OCI-LY7 (cell line): ENCODE results near the gene MT1A. TPM values are rescaled to one million over a fixed set of nuclear protein-coding genes. Genes with fewer than 3 reads are reported as not detected.

Experiments
- BruUV-seq: library from RNA; stranded (reverse); fragments of 400-500 nt; replicated peaks from 2 replicates; lab custom pipeline; 2021; lab: Mats Ljungman, UMichigan
- CTCF ChIA-PET: fragments of 300-600 bp; sonication (Branson Sonifier 250); formaldehyde crosslinking; loops from one replicate; lab custom pipeline; 2022; ENCODE audit warnings: antibody characterized with exemption; ENCODE audit not compliant: unreplicated experiment; lab: Charles Lee
- POLR2A ChIA-PET: fragments of 300-600 bp; sonication (Branson Sonifier 250); formaldehyde crosslinking; loops from one replicate; lab custom pipeline; 2022; ENCODE audit warnings: antibody characterized with exemption; lab: Charles Lee
- DNase-seq: peaks from one replicate; pipeline ENCODE4 v3.0.0-alpha.2; 2015; ENCODE audit warnings: low spot score
- H2AFZ ChIP-seq: fragments of 200-600 bp; sonication (generic), shearing (Covaris generic); 2 replicates; pipeline ENCODE4 v1.6.1; 2014; ENCODE audit warnings: mild to moderate bottlenecking, antibody characterized with exemption, low read length, moderate library complexity
- H3K27ac ChIP-seq: fragments of 200-600 bp; sonication (generic); 2 replicates; pipeline ENCODE4 v1.5.1; 2014; ENCODE audit warnings: mixed run types, low read depth, mild to moderate bottlenecking, moderate library complexity, low read length, inconsistent platforms; ENCODE audit not compliant: poor library complexity, severe bottlenecking
- H3K36me3 ChIP-seq: fragments of 200-600 bp; sonication (generic); 2 replicates; pipeline ENCODE4 v1.6.1; 2014; ENCODE audit warnings: mild to moderate bottlenecking, antibody characterized with exemption, low read length, moderate library complexity, mixed read lengths; ENCODE audit not compliant: insufficient read depth
- H3K4me1 ChIP-seq: fragments of 200-600 bp; sonication (generic); 2 replicates; pipeline ENCODE4 v1.5.1; 2014; ENCODE audit warnings: mild to moderate bottlenecking, low read length; ENCODE audit not compliant: insufficient read depth, poor library complexity, severe bottlenecking
- H3K4me2 ChIP-seq: fragments of 200-600 bp; sonication (generic); 2 replicates; pipeline ENCODE4 v1.6.1; 2014; ENCODE audit warnings: mild to moderate bottlenecking, low read length
- H3K4me3 ChIP-seq: fragments of 200-600 bp; sonication (generic); 2 replicates; pipeline ENCODE4 v1.5.1; 2014; ENCODE audit warnings: mild to moderate bottlenecking, low read depth, low read length; ENCODE audit not compliant: poor library complexity, severe bottlenecking
- H3K79me2 ChIP-seq: fragments of 200-600 bp; sonication (generic); 2 replicates; pipeline ENCODE4 v1.6.1; 2016; ENCODE audit warnings: low read depth, mild to moderate bottlenecking, low read length, moderate library complexity, mixed read lengths; ENCODE audit not compliant: insufficient read depth
- H3K9me2 ChIP-seq: fragments of 200-600 bp; sonication (generic); 2 replicates; pipeline ENCODE4 v1.6.1; 2016; ENCODE audit warnings: mild to moderate bottlenecking, low read length, mixed read lengths; ENCODE audit not compliant: insufficient read depth
- H3K9me3 ChIP-seq: fragments of 200-600 bp; sonication (generic); 2 replicates; pipeline ENCODE4 v1.6.1; 2014; ENCODE audit warnings: mild to moderate bottlenecking, mixed run types, low read length, mixed read lengths
- H4K20me1 ChIP-seq: fragments of 200-600 bp; sonication (generic); 2 replicates; pipeline ENCODE4 v1.6.1; 2014; ENCODE audit warnings: mild to moderate bottlenecking, antibody characterized with exemption, low read length, moderate library complexity, mixed read lengths; ENCODE audit not compliant: insufficient read depth
- CTCF ChIP-seq: fragments of 200-600 bp; sonication (generic); conservative IDR thresholded peaks from 2 replicates; pipeline ENCODE4 v1.5.1; 2014; ENCODE audit warnings: mild to moderate bottlenecking, antibody characterized with exemption, low read length, moderate library complexity, mixed read lengths
- EZH2phosphoT487 ChIP-seq: fragments of 200-600 bp; sonication (generic); IDR thresholded peaks from 2 replicates; pipeline ENCODE4 v1.6.1; 2018; ENCODE audit warnings: low read depth, borderline replicate concordance, mild to moderate bottlenecking, mixed run types, antibody characterized with exemption, low read length, moderate library complexity, mixed read lengths
- intact Hi-C: fragments of 100-400 bp; cut with micrococcal nuclease; formaldehyde crosslinking; loops from one replicate; pipeline ENCODE4 v1.10.0; 2022; ENCODE audit not compliant: unreplicated experiment
- total RNA-seq, 2 experiments: library from RNA; depleted of rRNA in 1 of 2; stranded (reverse); fragments of >200 nt in 1 of 2; shearing (Covaris generic) in 1 of 2; gene quantifications; 2 replicates each; pipeline ENCODE4 v1.2.3, GENCODE V29; 2014 to 2022

Gene MT1A
- total RNA-seq, 2 experiments from 2014 or later: not detected

GRCh38 chr16:56649271-56649670 lies 10.8 kb downstream of the MT1A start:
- Histone ChIP-seq H3K79me2 (no peaks in the 10 kb centered on the region), H3K4me3 (no peak overlapping the region), H3K27ac (no peak overlapping the region), H3K4me1 (peaks cover 6% of the 10 kb centered on the region), H2AFZ (no peak overlapping the region), H4K20me1 (no peaks in the 10 kb centered on the region), H3K9me3 (no peaks in the 10 kb centered on the region), H3K36me3 (no peaks in the 10 kb centered on the region), H3K4me2 (no peak overlapping the region), H3K9me2 (no peaks in the 10 kb centered on the region)
- intact Hi-C loops: no loop called here
- POLR2A ChIA-PET: no interaction called here
- BruUV-seq: no TSS peak
- TF ChIP-seq CTCF (no peak), EZH2phosphoT487 (no peak)
- CTCF ChIA-PET: no interaction called here
- DNase-seq: no peak

DNA sequence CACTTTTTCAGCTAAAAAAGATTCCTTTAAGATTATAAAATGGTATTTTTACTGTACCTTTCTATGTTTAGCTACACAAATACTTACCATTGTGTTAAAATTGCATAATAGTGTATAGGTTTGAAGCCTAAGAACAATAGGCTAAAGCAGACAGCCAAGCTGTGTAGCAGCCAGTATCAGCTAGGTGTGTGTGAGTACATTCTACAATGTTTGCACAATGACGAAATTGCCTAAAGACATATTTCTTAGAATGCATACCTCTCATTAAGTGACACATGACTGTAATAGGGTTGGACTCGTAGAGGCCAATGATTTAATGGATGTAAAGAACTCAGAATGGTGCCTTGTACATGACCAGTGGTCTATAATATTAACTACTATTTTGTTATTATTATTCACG lies 11.4 kb downstream of the MT1A start:
- intact Hi-C loops: no loop called here
- Histone ChIP-seq H3K79me2 (no peaks in the 10 kb centered on the region), H3K27ac (no peak overlapping the region), H3K4me1 (peaks cover 6% of the 10 kb centered on the region), H3K9me2 (no peaks in the 10 kb centered on the region), H3K9me3 (no peaks in the 10 kb centered on the region), H2AFZ (no peak overlapping the region), H4K20me1 (no peaks in the 10 kb centered on the region), H3K4me2 (no peak overlapping the region), H3K4me3 (no peak overlapping the region), H3K36me3 (no peaks in the 10 kb centered on the region)
- no peak for DNase-seq
- CTCF ChIA-PET: no interaction called here
- POLR2A ChIA-PET: no interaction called here
- TF ChIP-seq EZH2phosphoT487: no peak
- no peak for TF ChIP-seq CTCF
- no TSS peak for BruUV-seq

DNA sequence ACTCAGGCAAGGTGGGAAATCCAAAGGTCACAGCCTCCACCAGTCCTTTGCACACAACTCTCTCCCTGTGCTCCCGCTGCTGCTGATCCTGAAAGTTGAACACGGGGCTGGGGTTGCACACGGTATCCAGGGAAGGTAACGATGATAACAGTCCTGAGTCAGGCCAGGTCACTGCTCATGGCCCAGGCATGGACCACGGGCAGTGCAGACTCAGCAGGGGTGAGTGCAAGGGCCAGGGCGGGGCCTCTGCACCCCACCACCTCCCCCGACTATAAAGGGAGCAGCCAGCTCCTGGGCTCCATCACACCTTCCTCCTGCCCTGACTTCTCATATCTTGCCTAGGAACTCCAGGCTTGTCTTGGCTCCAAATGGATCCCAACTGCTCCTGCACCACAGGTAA lies 13.1 kb downstream of the MT1A start, which contains the start of gene MT1B:
TSS of gene MT1B (plus strand) at position 301 of the 400 bp plus-strand sequence. CDS start at position 369, 68 bp downstream.
- Histone ChIP-seq H3K36me3 (no peaks in the 10 kb centered on the region), H3K9me3 (no peaks in the 10 kb centered on the region), H3K4me2 (no peak within 1 kb of the TSS), H4K20me1 (no peaks in the 10 kb centered on the region), H3K4me1 (peaks cover 6% of the 10 kb centered on the region), H3K27ac (no peak within 1 kb of the TSS), H3K4me3 (no peak within 1 kb of the TSS), H3K79me2 (no peaks in the 10 kb centered on the region), H3K9me2 (no peaks in the 10 kb centered on the region), H2AFZ (no peak within 1 kb of the TSS)
- TF ChIP-seq EZH2phosphoT487 (no peak), CTCF (no peak)
- intact Hi-C loops: no loop called here
- ChIA-PET POLR2A (no interaction called here), CTCF (no interaction called here)
- no peak for DNase-seq
- no TSS peak for BruUV-seq
